ENCODE data around the gene ATP2B2.
A peak's percentile ranks its signal among the peaks of the same experiment; 100 is the strongest.

Gene ATP2B2

GRCh38 chr3:10344944-10345575 is 160.3 kb downstream of the ATP2B2 start:
- no peak for TF ChIP-seq ZNF8 (CRISPR knock-in tag; IDR thresholded peaks at IDR 0.05)
- no peak for TF ChIP-seq TOX (CRISPR knock-in tag; IDR thresholded peaks at IDR 0.05; ENCODE audit: borderline replicate concordance)
- TF ChIP-seq PPARA (CRISPR knock-in tag; IDR thresholded peaks at IDR 0.05; ENCODE audit: borderline replicate concordance): no peak
- TF ChIP-seq ZNF70 (CRISPR knock-in tag; IDR thresholded peaks at IDR 0.05): no peak
- TF ChIP-seq OSR1 (CRISPR knock-in tag; IDR thresholded peaks at IDR 0.05): no peak
- no peak for TF ChIP-seq ZC3H10 (CRISPR knock-in tag; IDR thresholded peaks at IDR 0.05)
- TF ChIP-seq GLIS3 (CRISPR knock-in tag; IDR thresholded peaks at IDR 0.05): no peak
- TF ChIP-seq, protein P1, sequence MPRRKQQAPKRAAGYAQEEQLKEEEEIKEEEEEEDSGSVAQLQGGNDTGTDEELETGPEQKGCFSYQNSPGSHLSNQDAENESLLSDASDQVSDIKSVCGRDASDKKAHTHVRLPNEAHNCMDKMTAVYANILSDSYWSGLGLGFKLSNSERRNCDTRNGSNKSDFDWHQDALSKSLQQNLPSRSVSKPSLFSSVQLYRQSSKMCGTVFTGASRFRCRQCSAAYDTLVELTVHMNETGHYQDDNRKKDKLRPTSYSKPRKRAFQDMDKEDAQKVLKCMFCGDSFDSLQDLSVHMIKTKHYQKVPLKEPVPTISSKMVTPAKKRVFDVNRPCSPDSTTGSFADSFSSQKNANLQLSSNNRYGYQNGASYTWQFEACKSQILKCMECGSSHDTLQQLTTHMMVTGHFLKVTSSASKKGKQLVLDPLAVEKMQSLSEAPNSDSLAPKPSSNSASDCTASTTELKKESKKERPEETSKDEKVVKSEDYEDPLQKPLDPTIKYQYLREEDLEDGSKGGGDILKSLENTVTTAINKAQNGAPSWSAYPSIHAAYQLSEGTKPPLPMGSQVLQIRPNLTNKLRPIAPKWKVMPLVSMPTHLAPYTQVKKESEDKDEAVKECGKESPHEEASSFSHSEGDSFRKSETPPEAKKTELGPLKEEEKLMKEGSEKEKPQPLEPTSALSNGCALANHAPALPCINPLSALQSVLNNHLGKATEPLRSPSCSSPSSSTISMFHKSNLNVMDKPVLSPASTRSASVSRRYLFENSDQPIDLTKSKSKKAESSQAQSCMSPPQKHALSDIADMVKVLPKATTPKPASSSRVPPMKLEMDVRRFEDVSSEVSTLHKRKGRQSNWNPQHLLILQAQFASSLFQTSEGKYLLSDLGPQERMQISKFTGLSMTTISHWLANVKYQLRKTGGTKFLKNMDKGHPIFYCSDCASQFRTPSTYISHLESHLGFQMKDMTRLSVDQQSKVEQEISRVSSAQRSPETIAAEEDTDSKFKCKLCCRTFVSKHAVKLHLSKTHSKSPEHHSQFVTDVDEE (CRISPR knock-in tag; IDR thresholded peaks at IDR 0.05): no peak
- no peak for TF ChIP-seq ZFP30 (CRISPR knock-in tag; IDR thresholded peaks at IDR 0.05)
- no peak for TF ChIP-seq SNAI2 (CRISPR knock-in tag; IDR thresholded peaks at IDR 0.05)
- TF ChIP-seq TCF4 (CRISPR knock-in tag; IDR thresholded peaks at IDR 0.05; ENCODE audit: borderline replicate concordance): no peak
- TF ChIP-seq ZFP3 (CRISPR knock-in tag; IDR thresholded peaks at IDR 0.05): no peak
- TF ChIP-seq, protein P2, sequence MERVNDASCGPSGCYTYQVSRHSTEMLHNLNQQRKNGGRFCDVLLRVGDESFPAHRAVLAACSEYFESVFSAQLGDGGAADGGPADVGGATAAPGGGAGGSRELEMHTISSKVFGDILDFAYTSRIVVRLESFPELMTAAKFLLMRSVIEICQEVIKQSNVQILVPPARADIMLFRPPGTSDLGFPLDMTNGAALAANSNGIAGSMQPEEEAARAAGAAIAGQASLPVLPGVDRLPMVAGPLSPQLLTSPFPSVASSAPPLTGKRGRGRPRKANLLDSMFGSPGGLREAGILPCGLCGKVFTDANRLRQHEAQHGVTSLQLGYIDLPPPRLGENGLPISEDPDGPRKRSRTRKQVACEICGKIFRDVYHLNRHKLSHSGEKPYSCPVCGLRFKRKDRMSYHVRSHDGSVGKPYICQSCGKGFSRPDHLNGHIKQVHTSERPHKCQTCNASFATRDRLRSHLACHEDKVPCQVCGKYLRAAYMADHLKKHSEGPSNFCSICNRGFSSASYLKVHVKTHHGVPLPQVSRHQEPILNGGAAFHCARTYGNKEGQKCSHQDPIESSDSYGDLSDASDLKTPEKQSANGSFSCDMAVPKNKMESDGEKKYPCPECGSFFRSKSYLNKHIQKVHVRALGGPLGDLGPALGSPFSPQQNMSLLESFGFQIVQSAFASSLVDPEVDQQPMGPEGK (CRISPR knock-in tag; IDR thresholded peaks at IDR 0.05; ENCODE audit: borderline replicate concordance): no peak
- no peak for ATAC-seq

- peak; percentile 73 for ATAC-seq
- TF ChIP-seq RARB (CRISPR knock-in tag; IDR thresholded peaks at IDR 0.05) (no peak), ZNF8 (CRISPR knock-in tag; IDR thresholded peaks at IDR 0.05) (no peak), ARNTL (CRISPR knock-in tag; IDR thresholded peaks at IDR 0.05; ENCODE audit: borderline replicate concordance, low read depth) (no peak), TCF4 (CRISPR knock-in tag; IDR thresholded peaks at IDR 0.05; ENCODE audit: borderline replicate concordance) (no peak), POU6F1 (CRISPR knock-in tag; IDR thresholded peaks at IDR 0.05; ENCODE audit: borderline replicate concordance, low read depth) (no peak), ZC3H10 (CRISPR knock-in tag; IDR thresholded peaks at IDR 0.05) (no peak)
- TF ChIP-seq, protein P3, sequence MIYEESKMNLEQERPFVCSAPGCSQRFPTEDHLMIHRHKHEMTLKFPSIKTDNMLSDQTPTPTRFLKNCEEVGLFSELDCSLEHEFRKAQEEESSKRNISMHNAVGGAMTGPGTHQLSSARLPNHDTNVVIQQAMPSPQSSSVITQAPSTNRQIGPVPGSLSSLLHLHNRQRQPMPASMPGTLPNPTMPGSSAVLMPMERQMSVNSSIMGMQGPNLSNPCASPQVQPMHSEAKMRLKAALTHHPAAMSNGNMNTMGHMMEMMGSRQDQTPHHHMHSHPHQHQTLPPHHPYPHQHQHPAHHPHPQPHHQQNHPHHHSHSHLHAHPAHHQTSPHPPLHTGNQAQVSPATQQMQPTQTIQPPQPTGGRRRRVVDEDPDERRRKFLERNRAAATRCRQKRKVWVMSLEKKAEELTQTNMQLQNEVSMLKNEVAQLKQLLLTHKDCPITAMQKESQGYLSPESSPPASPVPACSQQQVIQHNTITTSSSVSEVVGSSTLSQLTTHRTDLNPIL (CRISPR knock-in tag; IDR thresholded peaks at IDR 0.05; ENCODE audit: low read depth): no peak
Measured at GRCh38 chr3:10344147-10344943, 161.0 kb downstream of the ATP2B2 start.

- TF ChIP-seq OSR1 (CRISPR knock-in tag; IDR thresholded peaks at IDR 0.05) (no peak), GLIS3 (CRISPR knock-in tag; IDR thresholded peaks at IDR 0.05) (no peak), RARB (CRISPR knock-in tag; IDR thresholded peaks at IDR 0.05) (no peak), BACH2 (CRISPR knock-in tag; IDR thresholded peaks at IDR 0.05; ENCODE audit: borderline replicate concordance) (no peak), ZC3H10 (CRISPR knock-in tag; IDR thresholded peaks at IDR 0.05) (no peak), ZNF565 (CRISPR knock-in tag; conservative IDR thresholded peaks at IDR 0.05; ENCODE audit: low read depth) (no peak), PPARA (CRISPR knock-in tag; IDR thresholded peaks at IDR 0.05; ENCODE audit: borderline replicate concordance) (no peak), ISL1 (CRISPR knock-in tag; IDR thresholded peaks at IDR 0.05) (no peak), ZNF70 (CRISPR knock-in tag; IDR thresholded peaks at IDR 0.05) (no peak), TCF4 (CRISPR knock-in tag; IDR thresholded peaks at IDR 0.05; ENCODE audit: borderline replicate concordance) (no peak), POU6F1 (CRISPR knock-in tag; IDR thresholded peaks at IDR 0.05; ENCODE audit: borderline replicate concordance, low read depth) (no peak)
- TF ChIP-seq, protein P3 (CRISPR knock-in tag; IDR thresholded peaks at IDR 0.05; ENCODE audit: low read depth): no peak
- TF ChIP-seq, protein P4, sequence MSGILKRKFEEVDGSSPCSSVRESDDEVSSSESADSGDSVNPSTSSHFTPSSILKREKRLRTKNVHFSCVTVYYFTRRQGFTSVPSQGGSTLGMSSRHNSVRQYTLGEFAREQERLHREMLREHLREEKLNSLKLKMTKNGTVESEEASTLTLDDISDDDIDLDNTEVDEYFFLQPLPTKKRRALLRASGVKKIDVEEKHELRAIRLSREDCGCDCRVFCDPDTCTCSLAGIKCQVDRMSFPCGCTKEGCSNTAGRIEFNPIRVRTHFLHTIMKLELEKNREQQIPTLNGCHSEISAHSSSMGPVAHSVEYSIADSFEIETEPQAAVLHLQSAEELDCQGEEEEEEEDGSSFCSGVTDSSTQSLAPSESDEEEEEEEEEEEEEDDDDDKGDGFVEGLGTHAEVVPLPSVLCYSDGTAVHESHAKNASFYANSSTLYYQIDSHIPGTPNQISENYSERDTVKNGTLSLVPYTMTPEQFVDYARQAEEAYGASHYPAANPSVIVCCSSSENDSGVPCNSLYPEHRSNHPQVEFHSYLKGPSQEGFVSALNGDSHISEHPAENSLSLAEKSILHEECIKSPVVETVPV (CRISPR knock-in tag; IDR thresholded peaks at IDR 0.05): no peak
- no peak for ATAC-seq
Measured at GRCh38 chr3:10343526-10343925, 161.9 kb downstream of the ATP2B2 start.

Data from SK-N-SH treated with all-trans-retinoic acid at 6 μM for 48 hours (cell line).